K562 (cell line): ENCODE measurements around the gene VANGL1. TPM values are rescaled to one million over a fixed set of nuclear protein-coding genes. Genes with fewer than 3 reads are reported as not detected.

ENCODE experiments used
- ATAC-seq: fragments of 200-7000 bp; cut with Tn5 transposase; 3 replicates; pipeline ENCODE4 v1.9.1; 2020; ENCODE audit warnings: moderate library complexity
- BruUV-seq: library from RNA; stranded (reverse); fragments of 400-500 nt; replicated peaks from 2 replicates; lab custom pipeline; 2021; lab: Mats Ljungman, UMichigan
- CTCF ChIA-PET: fragments of 300-600 bp; formaldehyde crosslinking; extraction: SDS; loops from one replicate; lab custom pipeline; 2021; ENCODE audit warnings: low intra/inter-chr PET ratio; lab: Yijun Ruan, JAX
- POLR2A ChIA-PET: fragments of 300-600, 350-650 bp; sonication (Branson Sonifier 250); formaldehyde crosslinking; extraction: SDS; loops from one replicate; lab custom pipeline; 2021; ENCODE audit warnings: antibody characterized with exemption, inconsistent platforms; lab: Yijun Ruan, JAX
- DNase-seq, 4 experiments: peaks; one replicate each; pipeline versions ENCODE4 v3.0.0 to v3.0.0-alpha.2; 2011 to 2018; ENCODE audit warnings: low spot score in 3 of 4, mixed read lengths in 3 of 4; ENCODE audit errors: extremely low read depth in 1 of 4
- FAIRE-seq: peaks from 2 replicates; lab custom pipeline; 2011; peaks lifted over from hg19 to GRCh38; lab: Jason Lieb, UNC
- H2AFZ ChIP-seq: 2 replicates; pipeline ENCODE4 v1.6.0; 2011; ENCODE audit warnings: low read depth, low read length, control low read depth, inconsistent platforms
- H3K27ac ChIP-seq: fragments of 200-600 bp; 3 replicates; pipeline ENCODE4 v1.8.0; 2011; ENCODE audit warnings: low read depth, mild to moderate bottlenecking, control low read depth, inconsistent platforms, low read length, moderate library complexity, mixed read lengths; ENCODE audit errors: extremely low read depth
- H3K27me3 ChIP-seq, 2 experiments: fragments of 300-600 bp in 1 of 2; 2 replicates in 1 of 2; 3 replicates in 1 of 2; pipeline versions ENCODE4 v1.6.0 to v1.8.0; 2011; ENCODE audit warnings: inconsistent platforms in 2 of 2, low read length in 2 of 2, mild to moderate bottlenecking in 1 of 2, mixed read lengths in 1 of 2, moderate library complexity in 1 of 2; ENCODE audit not compliant: control insufficient read depth in 2 of 2, insufficient read depth in 2 of 2
- H3K36me3 ChIP-seq: fragments of 300-600 bp; 3 replicates; pipeline ENCODE4 v1.8.0; 2011; ENCODE audit warnings: mild to moderate bottlenecking, low read length, inconsistent platforms; ENCODE audit not compliant: control insufficient read depth, insufficient read depth
- H3K4me1 ChIP-seq, 2 experiments: fragments of 200-600 bp in 1 of 2; replicated peaks in 1 of 2; 2 replicates in 1 of 2; 3 replicates in 1 of 2; pipeline versions ENCODE4 v1.5.1 to v1.8.0; 2011; ENCODE audit warnings: inconsistent platforms in 2 of 2, low read length in 2 of 2, mild to moderate bottlenecking in 1 of 2, mixed read lengths in 1 of 2, moderate library complexity in 1 of 2; ENCODE audit not compliant: control insufficient read depth in 2 of 2, insufficient read depth in 2 of 2
- H3K4me2 ChIP-seq: 2 replicates; pipeline ENCODE4 v1.6.1; 2011; ENCODE audit warnings: low read length, control low read depth, inconsistent platforms, mixed read lengths; ENCODE audit not compliant: insufficient read depth
- H3K4me3 ChIP-seq: fragments of 200-600 bp; sonication (generic), shearing (Covaris generic); 2 replicates; pipeline ENCODE4 v1.5.1; 2016; ENCODE audit warnings: control low read depth, inconsistent platforms
- H3K79me2 ChIP-seq: fragments of 200-600 bp; 3 replicates; pipeline ENCODE4 v1.8.0; 2011; ENCODE audit warnings: low read length, inconsistent platforms; ENCODE audit not compliant: control insufficient read depth, insufficient read depth
- H3K9ac ChIP-seq, 2 experiments: 2 replicates each; pipeline versions ENCODE4 v1.6.0 to v1.6.1; 2011; ENCODE audit warnings: low read depth in 2 of 2, low read length in 2 of 2, control low read depth in 1 of 2, inconsistent platforms in 1 of 2, mild to moderate bottlenecking in 1 of 2, mixed read lengths in 1 of 2; ENCODE audit not compliant: insufficient read depth in 1 of 2
- H3K9me1 ChIP-seq: one replicate; pipeline ENCODE4 v1.6.0; 2011; ENCODE audit warnings: inconsistent platforms, mild to moderate bottlenecking, low read length, moderate library complexity; ENCODE audit not compliant: control insufficient read depth, insufficient read depth
- H3K9me3 ChIP-seq: replicated peaks from 2 replicates; pipeline ENCODE4 v1.5.1; 2011; ENCODE audit warnings: low read depth, low read length, inconsistent platforms; ENCODE audit not compliant: control insufficient read depth, insufficient read depth
- H4K20me1 ChIP-seq: replicated peaks from 2 replicates; pipeline ENCODE4 v1.6.1; 2011; ENCODE audit warnings: low read length, inconsistent platforms, mixed read lengths; ENCODE audit not compliant: control insufficient read depth, insufficient read depth
- ATF7 ChIP-seq: fragments of 450-650 bp; IDR thresholded peaks from 2 replicates; pipeline ENCODE4 v1.7.1; 2014; ENCODE audit warnings: mild to moderate bottlenecking, moderate library complexity
- CC2D1A ChIP-seq: fragments of 450-650 bp; IDR thresholded peaks from 2 replicates; pipeline ENCODE4 v1.6.1; 2017; ENCODE audit warnings: mild to moderate bottlenecking
- ESRRB ChIP-seq: fragments of 250-450 bp; sonication (Bioruptor Pico); IDR thresholded peaks from 2 replicates; pipeline ENCODE4 v1.5.0; 2020; ENCODE audit warnings: mild to moderate bottlenecking, moderate library complexity, borderline replicate concordance
- GTF2F1 ChIP-seq: IDR thresholded peaks from 2 replicates; pipeline ENCODE4 v1.6.1; 2011; ENCODE audit warnings: low read depth, low read length, improper control_type of control experiment
- IFI16 ChIP-seq: fragments of 250-450 bp; sonication (Bioruptor Pico); IDR thresholded peaks from 2 replicates; pipeline ENCODE4 v2.1.2; 2022; ENCODE audit warnings: mild to moderate bottlenecking, inconsistent platforms
- ILK ChIP-seq: fragments of 450-650 bp; IDR thresholded peaks from 2 replicates; pipeline ENCODE4 v1.6.1; 2016; ENCODE audit warnings: missing genetic modification characterization, low read depth, mild to moderate bottlenecking, missing compliant biosample characterization, moderate library complexity, borderline replicate concordance
- KAT2B ChIP-seq: IDR thresholded peaks from one replicate; pipeline ENCODE4 v1.6.1; 2012; ENCODE audit warnings: low read depth, mild to moderate bottlenecking, control low read depth, inconsistent platforms, low read length, moderate library complexity
- KLF1 ChIP-seq: fragments of 450-650 bp; IDR thresholded peaks from 2 replicates; pipeline ENCODE4 v1.6.1; 2016; ENCODE audit warnings: missing genetic modification characterization, missing compliant biosample characterization
- MYBL2 ChIP-seq, 2 experiments: fragments of 450-650 bp in 1 of 2; sonication (generic) in 1 of 2; formaldehyde crosslinking in 1 of 2; IDR thresholded peaks; 2 replicates each; pipeline versions ENCODE4 v1.6.1 to v1.8.1; 2017 to 2022; ENCODE audit warnings: borderline replicate concordance in 1 of 2, inconsistent platforms in 1 of 2, low read depth in 1 of 2, mild to moderate bottlenecking in 1 of 2, missing genetic modification reagents in 1 of 2, moderate library complexity in 1 of 2
- OTX1 ChIP-seq: fragments of 450-650 bp; formaldehyde crosslinking; IDR thresholded peaks from 2 replicates; pipeline ENCODE4 v1.4.0; 2022; ENCODE audit warnings: mild to moderate bottlenecking
- POLR2A ChIP-seq: fragments of 450-650 bp; conservative IDR thresholded peaks from 2 replicates; pipeline ENCODE4 v1.6.1; 2016
- POLR2AphosphoS2 ChIP-seq: IDR thresholded peaks from 2 replicates; pipeline ENCODE4 v1.6.1; 2012; ENCODE audit warnings: low read length, improper control_type of control experiment
- SIN3B ChIP-seq: fragments of 450-650 bp; IDR thresholded peaks from 2 replicates; pipeline ENCODE4 v1.6.1; 2017; ENCODE audit warnings: low read depth, mild to moderate bottlenecking, moderate library complexity
- SMAD3 ChIP-seq: fragments of 450-650 bp; formaldehyde crosslinking; conservative IDR thresholded peaks from 2 replicates; pipeline ENCODE4 v1.4.0; 2020; ENCODE audit warnings: mild to moderate bottlenecking
- STAT5B ChIP-seq: fragments of 250-450 bp; sonication (Bioruptor Pico); IDR thresholded peaks from 2 replicates; pipeline ENCODE4 v1.8.0; 2021; ENCODE audit warnings: mild to moderate bottlenecking, inconsistent platforms
- ZBED1 ChIP-seq: IDR thresholded peaks from 2 replicates; pipeline ENCODE4 v1.6.1; 2014
- WGBS: fragments of 100-300 bp; shearing (Covaris generic); methylation state at CpG from one replicate; pipeline ENCODE4 v1.1.6; 2016; ENCODE audit warnings: low coverage, mixed read lengths; ENCODE audit not compliant: insufficient coverage; ENCODE audit errors: missing lambda C conversion rate; 5-methylcytosine and 5-hydroxymethylcytosine counted together
- in situ Hi-C: fragments of 300-500 bp; cut with MboI; formaldehyde crosslinking; loops from 4 replicates; pipeline ENCODE4 v1.15.0; 2018; ENCODE audit warnings: inconsistent platforms, mixed read lengths
- intact Hi-C: fragments of 100-400 bp; cut with micrococcal nuclease; formaldehyde crosslinking; loops from 2 replicates; pipeline ENCODE4 v1.14.2; 2022
- polyA plus RNA-seq, 8 experiments: library from polyadenylated mRNA; depleted of rRNA in 4 of 8; stranded (reverse) in 5 of 8; unstranded in 3 of 8; fragments of >200 nt; fragmentation: Nextera tagmentation in 2 of 8; fragmentation: Illumina TruSeq in 1 of 8; extraction: Ambion mirVana in 2 of 8; extraction: Trizol in 1 of 8; gene quantifications; 2 replicates each; pipeline versions ENCODE4 v1.2.1 to v1.2.3, GENCODE V29; 2011 to 2014; ENCODE audit warnings: inconsistent platforms in 1 of 8, missing spikeins in 1 of 8
- total RNA-seq, 7 experiments: library from RNA; depleted of rRNA in 6 of 7; stranded (reverse); fragments of >200 nt in 6 of 7; fragmentation: Illumina TruSeq in 2 of 7; extraction: Trizol in 2 of 7; gene quantifications; 2 replicates each; pipeline versions ENCODE4 v1.2.1 to v1.2.3, GENCODE V29; 2011 to 2021; ENCODE audit warnings: low replicate concordance in 1 of 7
- TF ChIP-seq, protein P1 (sequence below): fragments of 250-450 bp; sonication (Bioruptor Pico); IDR thresholded peaks from 2 replicates; pipeline ENCODE4 v1.5.0; 2020; ENCODE audit warnings: mild to moderate bottlenecking
- TF ChIP-seq, protein P2 (sequence below): fragments of 450-650 bp; IDR thresholded peaks from one replicate; pipeline ENCODE4 v1.6.1; 2018; ENCODE audit warnings: mild to moderate bottlenecking, moderate library complexity; ENCODE audit not compliant: partially characterized antibody
- TF ChIP-seq, protein P3 (sequence below): sonication (generic); formaldehyde crosslinking; IDR thresholded peaks from 2 replicates; pipeline ENCODE4 v1.5.0; 2020; ENCODE audit warnings: missing genetic modification reagents

The VANGL1 gene
- total and polyA plus RNA-seq, 9 of the 15 experiments (the other 6 are each of a cell fraction or from before 2014, with no cell fraction given) = 0.90 to 12.8 (median 9.6) TPM

DNA sequence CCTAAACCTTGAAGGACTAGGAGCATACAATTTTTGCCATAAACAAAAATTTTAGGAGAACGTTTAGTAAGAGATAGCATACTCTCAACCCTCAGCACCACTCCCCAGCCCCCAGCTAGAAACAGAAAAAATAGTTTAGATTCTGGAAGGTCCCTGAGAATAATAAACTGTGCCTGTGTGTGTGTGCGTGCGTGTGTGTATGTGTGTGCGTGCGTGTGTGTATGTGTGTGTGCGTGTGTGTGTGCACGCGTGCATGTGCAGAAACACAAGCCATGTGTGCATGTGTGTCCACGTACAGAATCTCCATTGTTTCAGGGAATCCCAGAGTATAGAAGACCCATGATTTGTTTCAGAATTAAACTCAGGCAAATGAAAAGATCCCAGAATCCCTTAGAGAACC lies 64.2 kb downstream of the VANGL1 start:
- Histone ChIP-seq H3K9ac (no peak overlapping the region), H3K27me3 (peaks cover 19 to 21% of the 10 kb centered on the region in 2 experiments; a peak in 4 of 5 replicates), H3K36me3 (no peaks in the 10 kb centered on the region), H3K4me1 (no peaks in the 10 kb centered on the region), H3K27ac (no peak overlapping the region), H3K4me3 (no peak overlapping the region), H3K4me2 (no peak overlapping the region), H3K79me2 (no peaks in the 10 kb centered on the region), H2AFZ (no peak overlapping the region), H3K9me3 (no peaks in the 10 kb centered on the region), H4K20me1 (no peaks in the 10 kb centered on the region; the same call in 1 of the 2 replicates), H3K9me1 (no peaks in the 10 kb centered on the region)
- in situ Hi-C loops = loop anchor here (5.0 kb wide), 1 partner anchor 99 kb away; no protein-coding TSS in a partner anchor
- CTCF ChIA-PET = interaction anchor here (3.3 kb wide), 1 partner anchor 97 kb away, joined by 22 read pairs; no protein-coding TSS in a partner anchor
- POLR2A ChIA-PET = interaction anchor here (0.9 to 1.2 kb wide), 3 partner anchors 11 to 63 kb away, joined by 3 to 5 read pairs (median 4); no protein-coding TSS in a partner anchor
- ATAC-seq = no peak
- WGBS = 33% methylated on average over 9 of the region's 9 CpGs
- no peak for DNase-seq
- FAIRE-seq = no peak
- TF ChIP-seq ATF7 (no peak), GTF2F1 (no peak), IFI16 (CRISPR knock-in tag) (no peak), KAT2B (no peak), KLF1 (tag) (no peak), ILK (tag) (no peak), SMAD3 (CRISPR knock-in tag) (no peak), SIN3B (no peak), ZBED1 (no peak), STAT5B (CRISPR knock-in tag) (no peak), ESRRB (CRISPR knock-in tag) (no peak), OTX1 (CRISPR knock-in tag) (no peak), POLR2A (no peak), MYBL2 (IDR thresholded peaks at IDR 0.05; ENCODE audit: low read depth) (no peak), MYBL2 (CRISPR knock-in tag; IDR thresholded peaks at IDR 0.05; ENCODE audit: borderline replicate concordance) (no peak), POLR2AphosphoS2 (no peak), CC2D1A (no peak)
- TF ChIP-seq, protein P1, sequence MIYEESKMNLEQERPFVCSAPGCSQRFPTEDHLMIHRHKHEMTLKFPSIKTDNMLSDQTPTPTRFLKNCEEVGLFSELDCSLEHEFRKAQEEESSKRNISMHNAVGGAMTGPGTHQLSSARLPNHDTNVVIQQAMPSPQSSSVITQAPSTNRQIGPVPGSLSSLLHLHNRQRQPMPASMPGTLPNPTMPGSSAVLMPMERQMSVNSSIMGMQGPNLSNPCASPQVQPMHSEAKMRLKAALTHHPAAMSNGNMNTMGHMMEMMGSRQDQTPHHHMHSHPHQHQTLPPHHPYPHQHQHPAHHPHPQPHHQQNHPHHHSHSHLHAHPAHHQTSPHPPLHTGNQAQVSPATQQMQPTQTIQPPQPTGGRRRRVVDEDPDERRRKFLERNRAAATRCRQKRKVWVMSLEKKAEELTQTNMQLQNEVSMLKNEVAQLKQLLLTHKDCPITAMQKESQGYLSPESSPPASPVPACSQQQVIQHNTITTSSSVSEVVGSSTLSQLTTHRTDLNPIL (CRISPR knock-in tag) = no peak
- TF ChIP-seq, protein P2, sequence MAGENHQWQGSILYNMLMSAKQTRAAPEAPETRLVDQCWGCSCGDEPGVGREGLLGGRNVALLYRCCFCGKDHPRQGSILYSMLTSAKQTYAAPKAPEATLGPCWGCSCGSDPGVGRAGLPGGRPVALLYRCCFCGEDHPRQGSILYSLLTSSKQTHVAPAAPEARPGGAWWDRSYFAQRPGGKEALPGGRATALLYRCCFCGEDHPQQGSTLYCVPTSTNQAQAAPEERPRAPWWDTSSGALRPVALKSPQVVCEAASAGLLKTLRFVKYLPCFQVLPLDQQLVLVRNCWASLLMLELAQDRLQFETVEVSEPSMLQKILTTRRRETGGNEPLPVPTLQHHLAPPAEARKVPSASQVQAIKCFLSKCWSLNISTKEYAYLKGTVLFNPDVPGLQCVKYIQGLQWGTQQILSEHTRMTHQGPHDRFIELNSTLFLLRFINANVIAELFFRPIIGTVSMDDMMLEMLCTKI = no peak
- TF ChIP-seq, protein P3, sequence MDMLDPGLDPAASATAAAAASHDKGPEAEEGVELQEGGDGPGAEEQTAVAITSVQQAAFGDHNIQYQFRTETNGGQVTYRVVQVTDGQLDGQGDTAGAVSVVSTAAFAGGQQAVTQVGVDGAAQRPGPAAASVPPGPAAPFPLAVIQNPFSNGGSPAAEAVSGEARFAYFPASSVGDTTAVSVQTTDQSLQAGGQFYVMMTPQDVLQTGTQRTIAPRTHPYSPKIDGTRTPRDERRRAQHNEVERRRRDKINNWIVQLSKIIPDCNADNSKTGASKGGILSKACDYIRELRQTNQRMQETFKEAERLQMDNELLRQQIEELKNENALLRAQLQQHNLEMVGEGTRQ (CRISPR knock-in tag) = no peak
- no TSS peak for BruUV-seq
- intact Hi-C loops = no loop called here
